WTC11 (cell line): ENCODE measurements around the gene WDR64. TPM values are rescaled to one million over a fixed set of nuclear protein-coding genes. Genes with fewer than 3 reads are reported as not detected.

Experiments
- ATAC-seq: fragments of 200-7000 bp; cut with Tn5 transposase; 2 replicates; pipeline ENCODE4 v1.10.0; 2021; ENCODE audit warnings: mild to moderate bottlenecking, moderate library complexity
- CTCF ChIA-PET: fragments of 300-600 bp; sonication (Branson Sonifier 250); formaldehyde crosslinking; loops from one replicate; lab custom pipeline; 2021; ENCODE audit warnings: antibody characterized with exemption; lab: Charles Lee
- POLR2A ChIA-PET: fragments of 350-600 bp; sonication (Branson Sonifier 250); formaldehyde crosslinking; loops from one replicate; lab custom pipeline; 2021; ENCODE audit warnings: antibody characterized with exemption; lab: Charles Lee
- DNase-seq: peaks from one replicate; pipeline ENCODE4 v3.0.0; 2021; ENCODE audit warnings: low spot score
- H3K27ac Mint-ChIP-seq: 2 replicates; pipeline ENCODE4 v1.8.0; 2021; ENCODE audit warnings: mixed read lengths
- H3K27me3 Mint-ChIP-seq: 2 replicates; pipeline ENCODE4 v1.8.0; 2021; ENCODE audit warnings: low read depth, mild to moderate bottlenecking, moderate library complexity, mixed read lengths
- H3K36me3 Mint-ChIP-seq: 2 replicates; pipeline ENCODE4 v1.8.0; 2021; ENCODE audit warnings: mixed read lengths
- H3K4me1 Mint-ChIP-seq: 2 replicates; pipeline ENCODE4 v1.8.0; 2022; ENCODE audit warnings: mixed read lengths
- H3K4me3 Mint-ChIP-seq: 2 replicates; pipeline ENCODE4 v1.8.0; 2021; ENCODE audit warnings: mild to moderate bottlenecking, moderate library complexity, mixed read lengths
- H3K9me3 Mint-ChIP-seq: 2 replicates; pipeline ENCODE4 v1.8.0; 2021; ENCODE audit warnings: mixed read lengths
- CREM ChIP-seq: sonication (generic); formaldehyde crosslinking; IDR thresholded peaks from 2 replicates; pipeline ENCODE4 v1.8.1; 2022; ENCODE audit warnings: mild to moderate bottlenecking, missing genetic modification reagents, moderate library complexity
- ESRRA ChIP-seq: sonication (generic); formaldehyde crosslinking; IDR thresholded peaks from 2 replicates; pipeline ENCODE4 v1.8.1; 2022; ENCODE audit warnings: mild to moderate bottlenecking, missing genetic modification reagents, borderline replicate concordance
- FOXK1 ChIP-seq: sonication (generic); formaldehyde crosslinking; IDR thresholded peaks from 2 replicates; pipeline ENCODE4 v1.8.0; 2022; ENCODE audit warnings: mild to moderate bottlenecking, moderate library complexity, missing genetic modification reagents
- HMGA2 ChIP-seq: fragments of 250-450 bp; sonication (Bioruptor Pico); IDR thresholded peaks from 2 replicates; pipeline ENCODE4 v1.4.0; 2021; ENCODE audit warnings: mild to moderate bottlenecking, moderate library complexity
- RORB ChIP-seq: fragments of 250-450 bp; sonication (Bioruptor Pico); IDR thresholded peaks from 2 replicates; pipeline ENCODE4 v1.9.0; 2021; ENCODE audit warnings: mild to moderate bottlenecking
- SP1 ChIP-seq: sonication (generic); formaldehyde crosslinking; conservative IDR thresholded peaks from 2 replicates; pipeline ENCODE4 v1.8.1; 2022; ENCODE audit warnings: missing genetic modification reagents
- TEAD1 ChIP-seq: sonication (generic); formaldehyde crosslinking; IDR thresholded peaks from 2 replicates; pipeline ENCODE4 v1.8.0; 2022; ENCODE audit warnings: mild to moderate bottlenecking, missing genetic modification reagents
- ZNF121 ChIP-seq: sonication (generic); formaldehyde crosslinking; IDR thresholded peaks from 2 replicates; pipeline ENCODE4 v1.8.0; 2023; ENCODE audit warnings: missing genetic modification reagents
- ZNF317 ChIP-seq: sonication (generic); formaldehyde crosslinking; IDR thresholded peaks from 2 replicates; pipeline ENCODE4 v1.8.1; 2023; ENCODE audit warnings: low read depth, mild to moderate bottlenecking, moderate library complexity, missing genetic modification reagents, borderline replicate concordance
- total RNA-seq: library from RNA; stranded (reverse); gene quantifications from 3 replicates; pipeline ENCODE4 v1.2.3, GENCODE V29; 2021
- TF ChIP-seq, protein P1 (sequence below): sonication (generic); formaldehyde crosslinking; IDR thresholded peaks from 2 replicates; pipeline ENCODE4 v1.8.0; 2022; ENCODE audit warnings: mild to moderate bottlenecking, missing genetic modification reagents
- TF ChIP-seq, protein P2 (sequence below): sonication (generic); formaldehyde crosslinking; IDR thresholded peaks from 2 replicates; pipeline ENCODE4 v1.8.0; 2022; ENCODE audit warnings: missing genetic modification reagents
- TF ChIP-seq, protein P3 (sequence below): sonication (generic); formaldehyde crosslinking; IDR thresholded peaks from 2 replicates; pipeline ENCODE4 v1.8.1; 2022; ENCODE audit warnings: mild to moderate bottlenecking, moderate library complexity, missing genetic modification reagents
- TF ChIP-seq, protein P4 (sequence below): sonication (generic); formaldehyde crosslinking; IDR thresholded peaks from 2 replicates; pipeline ENCODE4 v1.8.0; 2022; ENCODE audit warnings: mild to moderate bottlenecking, missing genetic modification reagents

WDR64 gene
- total RNA-seq, 1 experiment from 2014 or later, result not detected

DNA sequence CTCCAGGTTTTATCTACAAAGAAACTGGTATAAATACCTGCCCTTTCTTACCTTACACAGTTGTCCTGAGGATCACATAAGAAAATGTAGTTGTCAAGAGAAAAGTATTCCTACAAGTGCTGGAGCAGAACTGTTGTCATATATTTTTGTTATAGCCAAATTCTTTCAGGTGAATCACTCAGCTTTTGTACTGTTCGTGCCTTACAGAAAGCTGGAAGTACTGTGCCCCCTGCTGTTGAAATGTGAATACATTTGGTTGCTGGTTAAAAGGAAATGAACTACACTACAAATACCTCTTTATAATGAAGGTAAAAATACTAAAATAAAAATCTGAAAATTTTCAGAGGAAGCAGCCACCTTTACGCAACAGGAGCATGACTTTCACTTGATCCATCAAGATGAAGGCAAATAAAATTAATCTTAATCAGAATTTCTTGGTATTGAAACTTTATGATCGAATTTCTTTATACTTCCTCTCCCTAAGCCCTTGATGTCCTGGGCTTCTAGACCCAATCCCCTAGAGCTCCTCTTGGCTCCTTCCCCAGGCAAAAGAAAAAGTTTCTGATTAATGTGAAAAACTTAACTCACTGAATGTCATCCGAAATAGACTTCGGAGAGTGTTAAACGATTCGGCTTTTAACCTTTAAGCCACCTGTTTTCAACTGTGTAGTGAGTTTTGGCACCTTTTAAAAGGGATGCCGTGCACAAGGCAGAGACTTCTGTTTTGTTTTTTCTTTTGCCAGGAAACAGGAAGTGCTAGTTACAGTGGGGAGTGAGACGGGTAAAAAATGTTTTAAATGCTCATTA lies 24.4 kb upstream of the WDR64 start:
- Mint-ChIP-seq H3K9me3 (no peaks in the 10 kb centered on the region), H3K4me1 (peaks cover 34% of the 10 kb centered on the region), H3K36me3 (peaks cover 10% of the 10 kb centered on the region; the same call in 1 of the 2 replicates), H3K4me3 (no peak overlapping the region), H3K27ac (peak overlapping the region; percentile 73), H3K27me3 (no peaks in the 10 kb centered on the region)
- CTCF ChIA-PET, result interaction anchor here (0.6 to 1.6 kb wide), 6 partner anchors 10 to 358 kb away, joined by 3 to 8 read pairs (median 3); no protein-coding TSS in a partner anchor
- TF ChIP-seq, protein P1, sequence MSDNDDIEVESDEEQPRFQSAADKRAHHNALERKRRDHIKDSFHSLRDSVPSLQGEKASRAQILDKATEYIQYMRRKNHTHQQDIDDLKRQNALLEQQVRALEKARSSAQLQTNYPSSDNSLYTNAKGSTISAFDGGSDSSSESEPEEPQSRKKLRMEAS (CRISPR knock-in tag), result no peak
- POLR2A ChIA-PET, result interaction anchor here (1.5 kb wide), 1 partner anchor 13 kb away, joined by 3 read pairs; the partner anchor contains the start of genes CHML and OPN3
- DNase-seq (no peak), ATAC-seq (peak; percentile 65)

GRCh38 chr1:241630005-241630404 lies 22.1 kb upstream of the WDR64 start:
- CTCF ChIA-PET, result no interaction called here
- no peaks in the 10 kb centered on the region for H3K9me3 Mint-ChIP-seq
- POLR2A ChIA-PET, result no interaction called here
- peaks cover 20% of the 10 kb centered on the region for H3K36me3 Mint-ChIP-seq
- H3K4me1 Mint-ChIP-seq, result peaks cover 38% of the 10 kb centered on the region
- no peak overlapping the region for H3K4me3 Mint-ChIP-seq
- H3K27ac Mint-ChIP-seq, result no peak overlapping the region
- H3K27me3 Mint-ChIP-seq, result no peaks in the 10 kb centered on the region
- DNase-seq (no peak), ATAC-seq (no peak)
- TF ChIP-seq FOXK1 (CRISPR knock-in tag), result no peak
- TF ChIP-seq, protein P2, sequence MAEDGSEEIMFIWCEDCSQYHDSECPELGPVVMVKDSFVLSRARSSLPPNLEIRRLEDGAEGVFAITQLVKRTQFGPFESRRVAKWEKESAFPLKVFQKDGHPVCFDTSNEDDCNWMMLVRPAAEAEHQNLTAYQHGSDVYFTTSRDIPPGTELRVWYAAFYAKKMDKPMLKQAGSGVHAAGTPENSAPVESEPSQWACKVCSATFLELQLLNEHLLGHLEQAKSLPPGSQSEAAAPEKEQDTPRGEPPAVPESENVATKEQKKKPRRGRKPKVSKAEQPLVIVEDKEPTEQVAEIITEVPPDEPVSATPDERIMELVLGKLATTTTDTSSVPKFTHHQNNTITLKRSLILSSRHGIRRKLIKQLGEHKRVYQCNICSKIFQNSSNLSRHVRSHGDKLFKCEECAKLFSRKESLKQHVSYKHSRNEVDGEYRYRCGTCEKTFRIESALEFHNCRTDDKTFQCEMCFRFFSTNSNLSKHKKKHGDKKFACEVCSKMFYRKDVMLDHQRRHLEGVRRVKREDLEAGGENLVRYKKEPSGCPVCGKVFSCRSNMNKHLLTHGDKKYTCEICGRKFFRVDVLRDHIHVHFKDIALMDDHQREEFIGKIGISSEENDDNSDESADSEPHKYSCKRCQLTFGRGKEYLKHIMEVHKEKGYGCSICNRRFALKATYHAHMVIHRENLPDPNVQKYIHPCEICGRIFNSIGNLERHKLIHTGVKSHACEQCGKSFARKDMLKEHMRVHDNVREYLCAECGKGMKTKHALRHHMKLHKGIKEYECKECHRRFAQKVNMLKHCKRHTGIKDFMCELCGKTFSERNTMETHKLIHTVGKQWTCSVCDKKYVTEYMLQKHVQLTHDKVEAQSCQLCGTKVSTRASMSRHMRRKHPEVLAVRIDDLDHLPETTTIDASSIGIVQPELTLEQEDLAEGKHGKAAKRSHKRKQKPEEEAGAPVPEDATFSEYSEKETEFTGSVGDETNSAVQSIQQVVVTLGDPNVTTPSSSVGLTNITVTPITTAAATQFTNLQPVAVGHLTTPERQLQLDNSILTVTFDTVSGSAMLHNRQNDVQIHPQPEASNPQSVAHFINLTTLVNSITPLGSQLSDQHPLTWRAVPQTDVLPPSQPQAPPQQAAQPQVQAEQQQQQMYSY (CRISPR knock-in tag), result no peak
- TF ChIP-seq SP1 (CRISPR knock-in tag), result no peak
- TF ChIP-seq, protein P3, sequence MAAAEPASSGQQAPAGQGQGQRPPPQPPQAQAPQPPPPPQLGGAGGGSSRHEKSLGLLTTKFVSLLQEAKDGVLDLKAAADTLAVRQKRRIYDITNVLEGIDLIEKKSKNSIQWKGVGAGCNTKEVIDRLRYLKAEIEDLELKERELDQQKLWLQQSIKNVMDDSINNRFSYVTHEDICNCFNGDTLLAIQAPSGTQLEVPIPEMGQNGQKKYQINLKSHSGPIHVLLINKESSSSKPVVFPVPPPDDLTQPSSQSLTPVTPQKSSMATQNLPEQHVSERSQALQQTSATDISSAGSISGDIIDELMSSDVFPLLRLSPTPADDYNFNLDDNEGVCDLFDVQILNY (CRISPR knock-in tag), result no peak
- no peak for TF ChIP-seq CREM (CRISPR knock-in tag)
- no peak for TF ChIP-seq ESRRA (CRISPR knock-in tag)
- TF ChIP-seq, protein P4, sequence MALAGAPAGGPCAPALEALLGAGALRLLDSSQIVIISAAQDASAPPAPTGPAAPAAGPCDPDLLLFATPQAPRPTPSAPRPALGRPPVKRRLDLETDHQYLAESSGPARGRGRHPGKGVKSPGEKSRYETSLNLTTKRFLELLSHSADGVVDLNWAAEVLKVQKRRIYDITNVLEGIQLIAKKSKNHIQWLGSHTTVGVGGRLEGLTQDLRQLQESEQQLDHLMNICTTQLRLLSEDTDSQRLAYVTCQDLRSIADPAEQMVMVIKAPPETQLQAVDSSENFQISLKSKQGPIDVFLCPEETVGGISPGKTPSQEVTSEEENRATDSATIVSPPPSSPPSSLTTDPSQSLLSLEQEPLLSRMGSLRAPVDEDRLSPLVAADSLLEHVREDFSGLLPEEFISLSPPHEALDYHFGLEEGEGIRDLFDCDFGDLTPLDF (CRISPR knock-in tag), result no peak

- Mint-ChIP-seq H3K27me3 (no peaks in the 10 kb centered on the region), H3K9me3 (no peaks in the 10 kb centered on the region), H3K36me3 (peaks cover 25% of the 10 kb centered on the region), H3K27ac (no peak overlapping the region), H3K4me1 (peaks cover 38% of the 10 kb centered on the region), H3K4me3 (no peak overlapping the region)
- DNase-seq, result no peak
- POLR2A ChIA-PET, result no interaction called here
- ATAC-seq, result no peak
- TF ChIP-seq HMGA2 (CRISPR knock-in tag) (no peak), TEAD1 (no peak), RORB (CRISPR knock-in tag) (no peak), ZNF121 (no peak), ZNF317 (CRISPR knock-in tag) (no peak)
- CTCF ChIA-PET, result no interaction called here
Observed at GRCh38 chr1:241630476-241630875, 21.6 kb upstream of the WDR64 start.
